NCI-H774 (cell line): Measurements from ENCODE around the gene DNAJC1.
A peak's percentile ranks its signal among the peaks of the same experiment; 100 is the strongest.

Source experiments
- DNase-seq: peaks from one replicate; lab custom pipeline; 2025; lab: John Stamatoyannopoulos, UW

The DNAJC1 gene

GRCh38 chr10:21758696-21759095 lies 244.8 kb downstream of the DNAJC1 start:
- no peak for DNase-seq

DNA sequence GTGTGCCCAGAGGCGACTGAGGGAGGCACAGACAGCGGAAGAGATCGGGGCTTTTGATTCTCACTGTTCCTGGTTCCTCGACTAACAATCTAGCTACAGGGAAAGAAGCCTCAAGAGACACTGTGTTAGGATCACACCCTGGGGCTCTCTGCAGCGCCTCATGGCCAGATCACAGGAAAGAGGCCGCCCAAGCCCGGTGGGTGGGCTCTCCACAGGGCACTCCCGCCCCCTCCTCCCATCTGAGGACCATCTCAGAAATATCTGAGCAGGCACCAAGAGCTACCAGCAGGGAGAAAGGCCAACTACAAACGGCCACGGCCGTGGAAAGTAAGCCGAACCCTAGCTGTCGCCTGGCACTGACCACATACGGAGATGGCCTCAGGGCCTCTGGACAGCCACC lies 245.3 kb downstream of the DNAJC1 start:
- no peak for DNase-seq

GRCh38 chr10:21757185-21757901 lies 246.2 kb downstream of the DNAJC1 start:
- DNase-seq = no peak

DNA sequence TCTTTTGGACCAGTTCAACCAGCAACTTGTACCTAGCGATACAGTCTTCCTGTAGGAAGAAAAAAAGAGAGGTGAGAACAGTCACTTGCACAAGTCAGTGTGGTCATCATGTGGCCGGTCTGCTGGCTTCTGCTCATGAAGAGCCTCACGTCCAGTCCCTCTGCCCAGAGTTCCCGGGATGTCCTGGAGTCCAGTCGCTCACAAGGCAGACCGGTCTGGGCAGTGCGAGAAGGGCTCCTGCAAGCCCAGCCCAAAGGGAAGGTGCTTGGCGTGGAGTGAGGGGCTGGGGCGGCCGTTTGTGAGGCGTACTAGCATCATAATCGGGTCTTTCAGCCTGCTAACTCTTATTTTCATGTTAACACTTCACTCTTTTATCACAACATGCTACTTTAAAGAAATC lies 246.8 kb downstream of the DNAJC1 start:
- DNase-seq = no peak

DNA sequence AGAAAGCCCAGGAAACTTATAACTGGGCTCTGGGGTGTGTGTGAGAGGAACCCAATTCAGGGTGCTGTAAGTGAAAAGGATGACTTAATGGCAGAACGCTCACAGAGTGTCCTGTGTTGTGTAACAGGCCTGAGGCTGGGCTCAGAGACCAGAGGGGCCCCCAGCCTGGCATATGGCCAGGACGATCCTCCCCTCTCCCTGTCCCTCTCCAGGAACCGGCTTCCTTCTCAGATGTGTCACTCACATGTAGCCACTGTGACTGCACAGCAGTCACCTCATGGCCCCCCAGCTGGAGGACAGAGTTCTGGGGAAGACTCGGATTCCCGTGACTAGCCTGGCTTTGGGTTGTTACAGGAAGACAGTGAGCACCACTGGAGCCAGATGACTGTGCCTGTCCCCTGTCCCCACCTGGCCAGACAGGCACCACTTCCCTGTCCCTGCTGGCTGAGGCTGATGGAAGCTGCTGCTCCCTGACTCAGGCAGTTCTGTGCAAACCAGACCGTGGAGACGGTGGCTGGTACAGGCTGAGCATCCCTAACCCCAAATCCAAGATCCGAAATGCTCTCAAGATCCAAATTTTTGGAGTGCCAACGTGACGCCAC lies 249.0 kb downstream of the DNAJC1 start:
- no peak for DNase-seq

DNA sequence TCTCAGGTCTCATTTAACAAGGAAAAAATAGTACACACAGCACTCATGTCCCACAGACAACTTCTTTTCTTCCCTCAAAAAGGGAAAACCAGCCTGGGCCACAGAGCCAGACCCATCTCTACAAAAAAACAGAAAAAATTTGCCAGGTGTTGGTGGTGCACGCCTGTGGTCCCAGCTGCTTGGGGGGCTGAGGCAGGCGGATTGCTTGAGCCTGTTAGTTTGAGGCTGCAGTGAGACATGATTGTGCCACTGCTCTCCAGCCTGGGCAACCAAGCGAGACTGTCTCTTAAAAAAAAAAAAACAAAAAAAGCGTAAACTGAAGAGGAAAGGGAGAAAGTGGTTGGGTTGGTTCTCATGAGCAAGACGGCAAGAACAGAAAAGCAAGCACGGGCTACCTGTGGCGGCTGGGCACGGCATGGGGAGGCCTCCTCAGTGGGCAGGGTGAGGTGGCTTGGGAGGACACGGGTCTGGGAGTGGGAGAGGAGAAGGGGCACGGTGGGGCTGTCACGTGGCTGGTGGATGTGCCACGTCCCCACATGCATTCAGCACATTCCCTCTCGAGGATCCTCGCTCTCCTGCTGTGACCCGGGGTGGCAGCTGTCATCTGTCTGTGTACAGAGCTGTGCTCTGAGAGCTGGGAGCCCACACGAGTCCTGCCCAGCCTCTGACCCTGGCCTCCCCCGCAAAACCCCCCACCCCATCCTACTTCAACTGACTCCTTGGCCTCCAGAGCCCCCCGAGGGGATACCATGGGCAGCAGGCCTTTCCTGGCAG lies 249.8 kb downstream of the DNAJC1 start:
- DNase-seq = no peak

DNA sequence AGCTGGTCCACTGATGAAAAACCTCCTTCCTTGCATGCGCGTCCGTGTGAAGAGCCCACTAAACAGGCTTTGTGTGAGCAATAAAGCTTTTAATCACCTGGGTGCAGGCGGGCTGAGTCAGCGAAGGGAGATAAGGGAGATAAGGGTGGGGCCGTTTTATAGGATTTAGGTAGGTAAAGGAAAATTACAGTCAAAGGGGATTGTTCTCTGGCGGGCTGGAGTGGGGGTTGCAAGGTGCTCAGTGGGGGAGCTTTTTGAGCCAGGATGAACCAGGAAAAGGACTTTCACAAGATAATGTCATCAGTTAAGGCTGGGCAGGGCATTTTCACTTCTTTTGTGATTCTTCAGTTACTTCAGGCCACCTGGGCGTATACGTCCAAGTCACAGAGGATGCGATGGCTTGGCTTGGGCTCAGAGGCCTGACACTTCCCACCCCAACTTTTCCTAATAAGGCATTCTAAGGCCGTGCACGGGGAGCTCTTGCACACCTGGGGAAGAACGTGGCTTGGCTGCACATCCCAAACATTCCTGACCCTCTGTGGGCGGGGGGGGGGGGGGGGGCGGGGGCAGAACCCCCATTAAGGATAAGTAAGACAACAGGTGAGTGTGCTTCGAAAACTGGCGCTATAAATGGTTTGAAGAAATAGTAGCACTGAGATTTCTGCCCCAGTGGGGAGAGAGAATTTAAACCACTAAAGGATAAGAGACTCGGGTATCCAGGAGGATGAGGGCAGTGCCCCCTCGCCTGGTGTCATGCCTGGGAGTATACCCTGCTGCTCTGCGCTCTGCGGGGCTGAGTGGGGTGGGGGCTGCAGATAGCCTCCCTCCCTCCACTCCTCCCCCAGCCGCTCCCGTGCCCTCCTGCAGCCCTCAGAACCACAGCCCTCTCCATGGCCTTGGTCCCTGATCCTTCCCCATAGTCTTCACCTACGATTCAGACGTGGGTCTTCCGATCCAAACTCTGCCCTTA lies 251.9 kb downstream of the DNAJC1 start:
- no peak for DNase-seq

- DNase-seq = no peak
Measured at GRCh38 chr10:21750424-21750823, 253.1 kb downstream of the DNAJC1 start.

GRCh38 chr10:21749788-21750187 lies 253.7 kb downstream of the DNAJC1 start:
- DNase-seq = no peak

GRCh38 chr10:21747809-21748208 lies 255.7 kb downstream of the DNAJC1 start:
- no peak for DNase-seq

DNA sequence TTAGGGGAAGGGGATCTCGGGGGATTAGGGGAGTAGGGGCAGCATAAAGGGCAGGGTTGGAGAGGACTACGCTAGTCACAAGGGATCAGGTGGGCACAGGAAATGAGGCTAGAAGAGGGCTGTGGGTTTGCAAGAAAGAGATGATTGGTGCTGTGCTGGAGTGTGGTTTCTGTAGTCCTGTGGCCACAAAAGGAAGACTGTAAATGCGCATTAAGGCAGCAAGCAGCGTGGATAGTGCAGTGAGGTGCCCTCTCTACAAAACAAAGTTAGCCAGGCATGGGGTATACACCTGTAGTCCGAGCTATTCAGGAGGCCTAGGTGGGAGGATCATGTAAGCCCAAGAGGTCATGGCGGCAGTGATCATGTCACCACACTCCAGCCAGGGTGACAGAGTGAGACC lies 257.4 kb downstream of the DNAJC1 start:
- no peak for DNase-seq

GRCh38 chr10:21744223-21744622 lies 259.3 kb downstream of the DNAJC1 start:
- DNase-seq = no peak

GRCh38 chr10:21742740-21743412 lies 260.7 kb downstream of the DNAJC1 start:
- no peak for DNase-seq

- no peak for DNase-seq
Measured at GRCh38 chr10:21740989-21741388, 262.5 kb downstream of the DNAJC1 start.

DNA sequence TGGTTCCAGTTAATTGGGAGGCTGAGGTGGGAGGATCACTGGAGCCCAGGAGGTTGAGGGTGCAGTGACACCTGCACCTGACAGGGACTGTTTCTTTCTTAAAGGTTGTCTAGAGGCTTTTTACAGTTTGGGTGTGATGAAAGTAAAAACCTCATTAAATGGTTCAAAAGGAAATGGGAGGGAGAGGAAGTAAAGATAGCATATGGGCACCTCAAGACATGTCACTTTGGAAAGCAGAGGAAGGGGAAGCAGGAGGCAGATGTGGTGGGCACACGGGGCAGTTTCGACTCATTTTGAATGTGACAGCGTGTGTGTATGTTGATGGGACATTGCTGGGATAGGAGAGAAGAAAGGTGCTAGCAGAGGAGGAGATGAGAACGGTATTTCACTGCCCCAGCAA lies 266.4 kb downstream of the DNAJC1 start:
- DNase-seq = no peak

- no peak for DNase-seq
Measured at GRCh38 chr10:21733710-21734109, 269.8 kb downstream of the DNAJC1 start.

DNA sequence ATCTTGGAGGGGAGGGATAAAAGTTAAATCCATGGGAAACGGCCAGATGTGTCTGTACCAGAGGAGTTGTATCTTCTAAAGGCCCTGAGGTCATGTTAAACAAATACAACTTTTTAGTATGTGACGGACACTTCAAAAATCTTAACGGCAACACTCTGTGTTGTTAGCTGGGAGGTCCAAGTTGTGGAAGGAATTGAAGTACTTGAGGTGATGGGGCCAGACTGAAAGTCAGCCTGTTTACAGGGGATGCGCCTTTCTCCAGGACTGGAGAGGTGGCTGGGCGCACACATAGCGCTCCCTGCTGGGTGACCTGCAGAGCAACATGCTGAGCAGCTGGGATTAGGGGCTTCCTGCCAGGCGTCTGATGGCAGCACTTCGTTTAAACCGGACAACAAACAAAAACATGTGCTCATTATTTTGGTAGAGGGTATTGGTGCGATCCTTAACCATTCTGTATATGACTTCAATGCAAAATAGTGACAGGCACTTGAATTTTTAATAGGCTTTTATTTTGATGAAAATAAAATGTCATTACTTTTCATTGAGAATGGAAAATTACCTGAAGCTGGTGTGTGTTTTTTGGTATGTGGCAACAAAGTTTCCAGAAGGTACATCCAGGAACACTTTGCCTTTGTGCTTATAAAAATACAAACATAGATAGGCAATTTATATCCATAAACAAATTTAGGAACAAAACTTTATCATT lies 271.3 kb downstream of the DNAJC1 start:
- DNase-seq = peak; percentile 34

DNA sequence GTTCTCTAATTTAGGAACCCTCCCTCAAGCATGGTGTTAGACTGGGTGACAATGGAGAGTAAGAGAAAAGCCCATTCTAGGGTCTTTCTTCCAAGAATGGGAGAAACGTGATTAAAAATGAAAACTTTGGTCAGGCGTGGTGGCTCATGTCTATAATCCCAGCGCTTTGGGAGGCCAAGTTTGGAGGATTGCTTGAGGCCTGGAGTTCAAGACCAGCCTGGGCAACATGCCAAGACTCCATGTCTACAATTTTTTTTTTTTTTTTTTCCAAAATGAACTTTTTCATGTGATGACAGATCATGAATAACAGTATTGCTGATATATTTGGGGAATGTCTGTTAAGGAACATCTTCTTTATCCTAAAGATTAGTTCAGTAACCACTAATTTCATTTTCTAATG lies 274.9 kb downstream of the DNAJC1 start:
- DNase-seq = no peak

GRCh38 chr10:21727452-21728168 lies 275.9 kb downstream of the DNAJC1 start:
- no peak for DNase-seq

DNA sequence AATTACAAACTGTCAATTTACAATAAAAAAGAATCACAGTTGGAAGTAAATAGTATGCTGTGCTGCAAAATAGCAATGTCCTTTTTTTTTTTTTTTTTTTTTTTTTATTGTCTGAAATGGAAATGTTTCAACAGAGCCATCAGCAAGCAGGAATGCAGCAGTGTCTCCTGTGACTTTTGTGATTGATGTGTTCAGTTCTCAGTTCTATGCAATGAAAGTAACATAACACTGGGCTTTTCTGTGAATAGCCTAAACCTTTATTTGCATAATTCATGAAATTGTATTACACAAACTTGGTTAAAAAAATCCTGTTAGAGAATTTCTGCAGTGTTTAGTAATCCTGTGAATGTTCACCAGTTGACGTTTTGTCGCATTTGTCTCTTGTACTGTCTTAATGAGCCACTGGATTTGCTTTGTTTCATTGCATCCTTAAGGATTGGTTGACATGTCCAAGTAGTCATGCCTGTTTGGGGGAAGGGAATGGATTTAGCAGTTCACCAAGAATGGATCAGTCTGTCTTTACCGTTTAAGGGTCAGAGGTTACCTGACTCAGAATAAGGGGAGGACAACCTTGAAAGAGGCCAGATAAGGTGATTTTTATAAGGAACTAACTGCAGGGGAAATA lies 276.8 kb downstream of the DNAJC1 start:
- DNase-seq = no peak
